ENCODE results near the gene DPYSL4.
"Not testable (repeated sequence)": the region's sequence is repeated elsewhere in the genome, so short reads cannot be mapped to it uniquely, and the experiment has no call there.

DPYSL4 gene

DNA sequence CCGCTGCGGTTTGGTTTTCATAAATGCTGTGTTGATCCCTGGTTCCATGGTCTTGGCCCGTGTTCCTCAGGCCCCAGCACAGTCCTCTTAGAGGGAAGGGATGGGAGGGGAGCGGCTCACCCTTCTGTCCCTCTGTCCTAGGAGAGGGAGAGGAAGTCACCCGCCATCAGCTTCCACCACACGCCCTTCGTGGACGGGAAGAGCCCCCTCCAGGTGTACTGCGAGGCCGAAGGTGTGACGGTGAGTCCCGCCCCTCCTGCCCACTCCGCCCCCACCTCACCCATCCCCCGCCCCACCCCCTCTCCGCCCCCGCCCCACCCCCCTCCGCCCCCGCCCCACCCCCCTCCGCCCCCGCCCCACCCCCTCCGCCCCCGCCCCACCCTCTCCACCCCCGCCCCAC lies 37.5 kb upstream of the DPYSL4 start:
- DNase-seq, result no peak

DNA sequence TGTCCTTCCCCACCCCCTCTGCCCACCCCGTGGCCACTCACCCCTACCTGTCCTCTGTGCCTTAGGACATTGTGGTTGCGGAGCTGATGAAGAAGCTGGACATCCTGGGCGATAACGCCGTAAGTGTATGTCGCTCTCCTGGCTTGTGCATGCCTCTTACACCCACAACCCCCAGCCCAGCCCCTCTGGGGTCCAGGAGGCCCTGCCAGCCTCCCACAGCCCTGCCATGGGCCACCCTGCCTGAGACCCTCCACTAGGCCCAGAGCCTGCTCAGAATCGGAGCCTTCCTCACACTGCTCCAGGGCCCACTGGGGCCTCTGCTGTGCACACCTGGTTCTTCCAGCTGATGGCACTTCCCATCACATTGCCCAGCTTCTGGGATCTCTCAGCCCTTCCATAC lies 36.8 kb upstream of the DPYSL4 start:
- DNase-seq, result no peak

DNA sequence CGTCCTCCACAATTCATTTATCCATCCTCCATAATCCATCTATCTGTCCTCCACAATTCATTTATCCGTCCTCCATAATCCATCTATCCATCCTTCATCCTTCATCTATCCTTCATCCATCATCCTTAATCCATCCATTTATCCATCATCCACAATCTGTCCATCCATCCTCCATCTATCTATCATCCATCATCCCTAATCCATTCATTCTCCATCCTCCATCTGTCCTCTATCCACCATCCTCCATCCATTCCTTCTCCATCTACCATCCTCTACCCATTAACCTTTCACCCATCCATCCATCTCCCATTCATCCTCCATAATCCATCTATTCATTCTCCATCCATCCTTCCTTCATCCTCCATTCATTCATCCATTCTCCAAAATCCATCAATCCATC lies 36.0 kb upstream of the DPYSL4 start:
- DNase-seq, result no peak

DNA sequence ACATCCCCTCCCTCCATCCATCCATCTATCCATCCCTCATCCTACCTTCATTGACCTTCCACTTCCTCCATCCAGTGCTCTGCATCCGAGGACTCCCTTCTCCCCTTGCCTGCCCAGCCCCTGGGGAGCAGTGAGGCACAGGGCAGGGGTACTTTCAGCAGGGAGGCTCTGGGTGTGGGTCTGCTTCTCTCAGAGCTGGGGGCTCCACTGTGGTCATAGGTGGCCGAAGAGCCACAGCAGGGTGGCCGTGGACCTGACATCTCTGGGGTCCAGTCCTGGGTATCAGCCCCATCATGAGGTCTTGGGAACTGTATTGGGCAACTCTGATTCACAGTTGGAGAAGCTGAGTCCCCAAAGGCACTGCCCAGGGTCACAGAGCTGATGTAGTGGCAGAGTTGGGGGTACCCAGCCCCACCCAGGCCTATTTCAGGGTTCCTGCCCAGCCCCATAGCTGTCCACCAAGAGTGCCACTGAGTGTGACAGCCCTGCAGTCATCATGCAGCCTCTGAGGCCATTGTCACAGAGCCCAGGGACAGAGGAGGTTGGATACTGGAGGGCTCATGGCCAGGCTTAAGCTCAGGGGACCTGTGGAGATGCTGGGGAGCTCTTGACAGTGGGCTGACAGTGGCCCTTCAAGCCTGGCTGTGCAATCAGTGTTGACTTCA lies 35.3 kb upstream of the DPYSL4 start:
- DNase-seq, result no peak

DNA sequence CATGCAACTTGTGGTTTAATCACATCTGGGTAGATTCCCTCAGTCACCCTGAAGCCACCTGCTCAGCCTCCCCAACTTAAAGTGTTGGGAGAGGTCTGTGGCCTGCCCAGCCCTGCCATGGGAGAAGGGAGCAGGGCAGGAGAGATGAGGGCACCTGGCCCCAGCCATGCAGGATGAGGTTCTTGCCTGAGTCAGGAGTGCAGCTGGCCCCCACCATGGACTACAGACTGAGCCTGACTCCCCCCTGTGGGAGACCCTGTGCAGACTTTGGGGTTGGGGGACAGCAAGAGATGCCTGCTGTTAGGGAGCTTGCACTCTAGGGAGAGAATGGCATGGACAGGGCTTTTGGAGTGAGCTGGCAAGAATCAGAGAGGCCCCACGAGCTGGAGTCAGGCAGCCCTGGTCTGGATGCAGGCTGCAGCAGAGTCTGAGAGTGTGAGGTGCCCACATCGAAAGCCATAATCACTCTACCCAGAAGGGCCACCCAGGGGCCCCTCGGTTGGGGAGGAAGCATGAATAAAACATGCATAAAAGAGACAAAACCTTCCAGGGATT lies 34.7 kb upstream of the DPYSL4 start:
- DNase-seq, result no peak

DNA sequence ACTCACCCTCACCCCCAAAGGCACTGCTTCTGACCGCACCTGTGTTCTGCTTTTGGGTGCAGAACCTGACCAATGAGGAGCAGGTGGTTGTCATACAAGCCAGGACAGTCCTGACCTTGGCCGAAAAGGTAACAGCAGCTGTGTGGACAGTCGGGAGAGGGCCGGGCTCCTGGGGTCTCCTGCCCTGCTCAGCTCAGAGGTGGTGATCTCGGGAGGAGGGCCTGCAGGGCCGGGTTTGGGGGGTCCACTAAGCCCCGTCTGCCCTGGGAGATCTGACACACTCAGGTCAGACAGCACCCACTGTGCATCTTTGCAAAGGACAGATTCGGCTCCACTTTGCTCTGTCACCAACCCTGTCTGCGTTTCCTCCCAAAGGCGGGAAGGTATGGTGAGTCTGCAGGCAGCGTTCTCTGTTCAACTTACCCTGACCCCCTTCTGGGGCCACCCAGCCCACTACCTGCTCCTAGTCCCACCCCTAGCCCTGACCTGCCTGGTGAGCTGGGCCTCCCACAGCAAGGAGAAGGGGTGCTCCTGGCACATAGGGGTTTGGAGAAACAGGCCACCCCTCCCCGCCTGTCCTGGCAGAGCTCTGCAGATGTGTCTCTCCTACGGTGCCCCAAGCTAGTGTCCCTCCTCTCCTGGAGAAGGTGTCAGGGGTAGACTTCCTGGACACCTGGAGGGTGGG lies 33.7 kb upstream of the DPYSL4 start:
- no peak for DNase-seq

DNA sequence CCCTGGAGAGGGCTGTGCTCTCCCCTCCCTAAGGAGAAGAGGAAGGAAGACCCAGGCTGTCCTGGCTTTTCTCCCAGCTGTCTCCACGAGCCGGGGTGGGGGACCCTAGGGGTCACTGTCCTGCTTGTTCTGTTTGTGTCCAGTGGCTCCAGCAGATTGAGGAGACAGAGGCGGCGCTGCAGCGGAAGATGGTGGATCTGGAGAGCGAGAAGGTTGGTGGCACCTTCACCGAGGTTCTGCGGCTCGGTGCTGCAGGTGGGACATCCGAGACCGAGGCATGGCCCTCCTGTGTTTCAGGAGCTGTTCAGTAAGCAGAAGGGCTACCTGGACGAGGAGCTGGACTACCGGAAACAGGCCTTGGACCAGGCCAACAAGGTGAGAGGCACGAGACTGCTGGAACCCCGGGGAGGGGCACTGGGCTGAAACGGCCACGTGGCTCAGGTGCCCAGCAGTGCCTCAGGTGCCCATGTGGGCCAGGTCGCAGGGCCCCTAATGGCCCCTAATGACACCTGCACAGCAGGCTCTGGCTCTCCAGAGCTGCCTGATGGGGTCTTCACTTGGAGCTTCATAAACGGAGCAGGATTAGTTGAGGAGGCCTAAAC lies 33.0 kb upstream of the DPYSL4 start:
- DNase-seq, result no peak

DNA sequence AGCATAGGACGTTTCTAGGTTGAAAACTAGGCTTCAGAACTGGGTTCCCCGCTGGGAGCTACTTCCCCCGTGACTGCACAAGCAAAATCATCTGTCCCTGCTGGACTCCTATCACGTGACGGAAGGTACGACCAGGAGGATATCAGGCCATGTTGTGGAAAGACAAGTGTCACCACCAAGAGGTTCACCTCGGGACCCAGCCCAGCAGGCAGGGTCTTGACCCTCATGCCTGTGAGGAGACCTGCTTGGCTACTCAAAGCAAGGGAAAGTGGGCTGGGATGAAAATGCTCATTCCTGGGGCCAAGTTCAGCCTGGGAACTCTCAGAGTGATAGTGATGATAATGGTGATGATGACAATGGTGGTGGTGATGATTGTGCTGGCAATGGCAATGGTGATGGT lies 32.3 kb upstream of the DPYSL4 start:
- DNase-seq, result no peak

DNA sequence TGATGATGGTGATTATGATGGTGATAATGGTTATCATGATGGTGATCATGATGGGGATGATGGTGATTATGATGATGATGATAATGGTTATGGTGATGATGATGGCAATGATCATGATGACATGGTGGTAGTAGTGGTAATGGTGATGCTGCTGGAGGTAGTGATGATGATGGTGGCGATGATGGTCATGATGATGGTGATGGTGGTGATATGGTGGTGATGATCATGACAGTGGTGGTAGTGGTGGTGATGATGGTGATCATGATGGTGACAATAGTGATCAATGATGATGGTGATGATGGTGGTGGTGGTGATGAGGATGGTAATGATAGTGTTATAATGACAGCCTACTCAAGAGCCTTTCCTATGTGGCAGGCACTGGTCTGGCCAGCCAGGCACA lies 31.8 kb upstream of the DPYSL4 start:
- no peak for DNase-seq

DNA sequence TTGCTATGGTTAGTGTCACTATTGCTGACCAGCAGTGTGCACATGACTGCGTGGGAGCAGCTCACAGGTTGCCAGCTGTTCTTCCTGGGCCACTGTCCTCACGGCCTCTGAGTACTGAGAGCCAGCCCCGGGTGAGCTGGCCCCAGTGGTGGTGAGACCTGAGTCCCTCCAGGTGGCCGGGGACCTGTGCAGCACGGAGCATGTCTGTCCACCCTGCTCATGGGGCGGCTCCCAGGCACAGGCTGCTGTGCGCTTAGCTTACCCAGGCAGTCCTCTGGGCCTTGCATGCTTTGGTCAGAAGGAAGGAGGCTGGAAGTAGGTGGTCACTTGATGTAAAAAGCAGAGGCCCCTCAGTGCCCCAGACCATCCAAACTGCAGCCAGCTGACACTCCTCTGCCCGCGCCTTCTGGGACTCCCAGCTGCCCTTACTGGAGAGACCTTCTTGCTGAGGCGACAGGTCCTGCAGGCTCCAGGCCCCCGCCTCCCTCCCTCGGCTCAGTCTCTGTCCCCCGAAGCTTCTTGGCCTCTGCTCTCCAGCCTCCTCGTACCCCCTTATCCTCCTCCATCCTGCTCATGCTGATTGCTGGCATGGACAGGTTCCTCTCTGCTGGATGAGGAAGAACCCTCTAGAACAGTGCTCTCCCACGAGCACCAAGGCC lies 30.9 kb upstream of the DPYSL4 start:
- DNase-seq, result no peak

DNA sequence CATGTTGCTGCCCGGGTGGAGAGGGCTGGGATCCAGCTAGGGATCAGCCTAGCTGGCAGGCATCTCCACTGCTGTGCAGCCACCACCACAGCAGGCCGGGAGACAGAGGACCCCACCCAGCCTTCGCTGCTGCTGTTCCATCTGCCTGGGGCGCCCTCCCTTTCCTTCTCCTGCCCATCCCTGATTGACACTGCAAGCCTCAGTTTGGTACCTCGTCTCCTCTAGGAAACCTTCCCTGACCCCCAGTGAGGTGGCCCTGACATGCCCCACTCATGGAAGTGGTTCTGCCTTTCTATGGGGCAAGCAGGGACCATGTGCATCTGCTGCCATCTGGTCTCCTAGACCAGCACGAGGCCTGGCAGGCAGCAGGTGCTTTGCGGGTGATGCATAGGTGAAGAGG lies 30.4 kb upstream of the DPYSL4 start:
- DNase-seq, result no peak

DNA sequence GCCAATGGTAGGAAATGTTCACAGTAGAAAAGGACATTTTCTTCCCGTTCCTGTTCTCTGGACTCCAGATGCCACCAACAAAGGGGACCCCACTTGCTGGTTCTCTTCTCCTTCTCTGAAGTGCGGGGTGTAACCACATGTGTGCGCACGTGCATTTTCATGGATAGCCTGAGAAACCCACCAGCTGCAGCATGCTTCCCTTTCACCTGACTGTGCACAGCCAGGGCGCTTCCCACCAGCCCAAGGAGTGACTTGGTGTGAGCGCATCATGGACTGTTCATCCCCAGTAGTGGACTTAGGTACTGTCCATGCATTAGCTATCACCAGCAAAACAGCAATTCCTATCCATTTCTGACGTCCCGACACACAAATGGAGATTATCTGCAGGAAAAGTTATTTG lies 29.6 kb upstream of the DPYSL4 start:
- DNase-seq, result no peak

DNA sequence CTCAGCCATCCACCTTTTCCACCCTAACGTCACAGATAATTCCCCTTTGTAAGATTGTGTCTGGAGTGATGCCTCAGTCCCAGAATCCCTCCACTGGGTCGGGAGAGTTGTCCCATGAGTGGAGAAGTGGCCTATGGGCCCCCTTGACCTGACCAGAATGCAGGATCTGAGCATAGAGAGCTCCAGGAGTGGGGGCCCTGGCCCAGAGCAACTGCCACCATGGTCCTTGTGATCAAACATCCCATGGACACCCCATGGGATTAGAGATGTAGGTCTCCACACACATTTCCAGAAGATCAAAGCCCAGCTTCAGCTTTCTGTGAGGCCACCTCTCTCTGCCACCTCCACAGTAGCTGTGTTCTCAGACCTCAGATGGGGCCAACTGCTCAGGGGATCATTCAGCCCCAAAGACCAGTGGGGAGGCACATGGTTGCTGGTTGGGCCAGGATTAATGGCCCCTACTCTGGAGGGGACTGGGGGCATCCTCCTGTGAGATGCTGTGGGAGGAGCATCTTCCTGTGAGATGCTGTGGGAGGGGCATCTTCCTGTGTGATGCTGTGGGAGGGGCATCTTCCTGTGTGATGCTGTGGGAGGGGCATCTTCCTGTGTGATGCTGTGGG lies 28.5 kb upstream of the DPYSL4 start:
- no peak for DNase-seq

DNA sequence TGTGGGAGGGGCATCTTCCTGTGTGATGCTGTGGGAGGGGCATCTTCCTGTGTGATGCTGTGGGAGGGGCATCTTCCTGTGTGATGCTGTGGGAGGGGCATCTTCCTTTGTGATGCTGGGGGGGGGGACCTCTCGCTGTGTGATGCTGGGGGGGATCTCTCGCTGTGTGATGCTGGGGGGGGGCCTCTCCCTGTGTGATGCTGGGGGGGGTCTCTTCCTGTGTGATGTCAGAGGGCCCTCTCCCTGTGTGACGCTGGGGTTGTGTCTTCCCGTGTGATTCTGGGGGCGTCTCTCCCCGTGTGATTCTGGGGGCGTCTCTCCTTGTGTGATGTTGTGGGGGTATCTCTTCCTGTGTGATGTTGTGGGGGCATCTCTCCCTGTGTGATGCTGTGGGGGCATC lies 27.9 kb upstream of the DPYSL4 start:
- DNase-seq, result no peak

DNA sequence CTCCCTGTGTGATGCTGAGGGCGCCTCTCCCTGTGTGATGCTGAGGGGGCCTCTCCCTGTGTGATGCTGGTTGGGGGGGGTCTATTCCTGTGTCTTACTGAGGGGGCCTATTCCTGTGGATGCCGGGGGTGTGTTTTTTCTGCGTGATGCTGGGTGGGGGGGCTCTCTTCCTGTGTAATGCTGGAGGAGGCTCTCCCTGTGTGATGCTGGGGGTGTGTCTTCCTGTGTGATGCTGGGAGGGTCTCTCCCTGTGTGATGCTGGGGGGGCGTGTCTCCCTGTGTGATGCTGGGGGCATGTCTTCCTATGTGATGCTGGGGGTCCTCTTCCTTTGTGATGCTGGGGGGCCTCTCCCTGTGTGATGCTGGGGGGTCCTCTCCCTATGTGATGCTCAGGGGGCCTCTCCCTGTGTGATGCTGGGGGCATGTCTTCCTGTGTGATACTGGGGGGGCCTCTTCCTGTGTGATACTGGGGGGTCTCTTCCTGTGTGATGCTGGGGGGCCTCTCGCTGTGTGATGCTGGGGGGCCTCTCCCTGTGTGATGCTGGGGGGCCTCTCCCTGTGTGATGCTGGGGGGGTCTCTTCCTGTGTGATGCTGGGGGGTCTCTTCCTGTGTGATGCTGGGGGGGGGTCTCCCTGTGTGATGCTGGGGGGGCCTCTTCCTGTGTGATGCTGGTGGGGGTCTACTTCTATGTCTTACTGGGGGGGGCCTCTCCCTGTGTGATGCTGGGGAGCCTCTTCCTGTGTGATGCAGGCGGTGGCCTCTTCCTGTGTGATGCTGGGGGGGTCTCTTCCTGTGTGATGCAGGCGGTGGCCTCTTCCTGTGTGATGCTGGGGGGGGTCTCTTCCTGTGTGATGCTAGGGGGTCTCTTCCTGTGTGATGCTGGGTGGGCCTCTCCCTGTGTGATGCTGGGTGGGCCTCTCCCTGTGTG lies 27.2 kb upstream of the DPYSL4 start:
- not testable (repeated sequence) for DNase-seq

DNA sequence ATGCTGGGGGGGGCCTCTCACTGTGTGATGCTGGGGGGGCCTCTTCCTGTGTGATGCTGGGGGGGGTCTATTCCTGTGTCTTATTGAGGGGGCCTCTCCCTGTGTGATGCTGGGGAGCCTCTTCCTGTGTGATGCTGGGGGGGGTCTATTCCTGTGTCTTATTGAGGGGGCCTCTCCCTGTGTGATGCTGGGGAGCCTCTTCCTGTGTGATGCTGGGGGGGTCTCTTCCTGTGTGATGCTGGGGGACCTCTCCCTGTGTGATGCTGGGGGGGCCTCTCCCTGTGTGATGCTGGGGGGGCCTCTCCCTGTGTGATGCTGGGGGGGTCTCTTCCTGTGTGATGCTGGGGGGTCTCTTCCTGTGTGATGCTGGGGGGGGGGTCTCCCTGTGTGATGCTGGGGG lies 26.5 kb upstream of the DPYSL4 start:
- DNase-seq, result not testable (repeated sequence)

DNA sequence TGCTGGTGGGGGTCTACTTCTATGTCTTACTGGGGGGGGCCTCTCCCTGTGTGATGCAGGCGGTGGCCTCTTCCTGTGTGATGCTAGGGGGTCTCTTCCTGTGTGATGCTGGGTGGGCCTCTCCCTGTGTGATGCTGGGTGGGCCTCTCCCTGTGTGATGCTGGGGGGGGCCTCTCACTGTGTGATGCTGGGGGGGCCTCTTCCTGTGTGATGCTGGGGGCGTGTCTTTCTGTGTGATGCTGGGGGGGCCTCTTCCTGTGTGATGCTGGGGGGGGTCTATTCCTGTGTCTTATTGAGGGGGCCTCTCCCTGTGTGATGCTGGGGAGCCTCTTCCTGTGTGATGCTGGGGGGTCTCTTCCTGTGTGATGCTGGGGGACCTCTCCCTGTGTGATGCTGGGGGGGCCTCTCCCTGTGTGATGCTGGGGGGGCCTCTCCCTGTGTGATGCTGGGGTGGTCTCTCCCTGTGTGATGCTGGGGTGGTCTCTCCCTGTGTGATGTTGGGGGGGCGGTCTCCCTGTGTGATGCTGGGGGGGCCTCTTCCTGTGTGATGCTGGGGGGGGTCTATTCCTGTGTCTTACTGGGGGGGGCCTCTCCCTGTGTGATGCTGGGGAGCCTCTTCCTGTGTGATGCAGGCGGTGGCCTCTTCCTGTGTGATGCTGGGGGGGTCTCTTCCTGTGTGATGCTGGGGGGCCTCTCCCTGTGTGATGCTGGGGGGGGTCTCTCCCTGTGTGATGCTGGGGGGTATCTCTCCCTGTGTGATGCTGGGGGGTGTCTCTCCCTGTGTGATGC lies 25.7 kb upstream of the DPYSL4 start:
- not testable (repeated sequence) for DNase-seq

DNA sequence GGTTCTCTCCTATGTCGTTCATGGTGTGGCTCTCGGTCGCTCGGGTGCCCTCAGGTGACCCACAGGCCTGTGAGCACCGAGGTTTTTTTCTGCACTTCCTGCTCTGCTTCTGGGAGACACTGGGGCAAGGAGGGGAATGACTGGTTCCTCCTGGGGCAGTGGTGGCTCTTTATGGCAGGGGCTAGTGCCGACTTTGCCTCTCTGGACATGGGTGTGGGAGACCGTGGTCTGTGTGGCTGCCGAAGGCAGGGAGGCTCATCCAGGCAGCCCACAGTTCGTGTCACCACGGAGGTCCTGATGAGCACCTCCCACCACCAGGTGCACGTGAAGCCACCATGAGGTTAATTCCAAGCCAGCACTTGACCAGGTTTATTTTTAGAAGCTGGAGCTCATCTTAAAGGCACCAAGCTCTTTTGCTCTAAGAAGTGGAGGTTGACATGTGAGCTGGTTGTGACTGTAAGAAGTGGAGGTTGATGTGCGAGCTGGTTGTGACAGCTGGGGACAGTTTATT lies 24.7 kb upstream of the DPYSL4 start:
- no peak for DNase-seq

DNA sequence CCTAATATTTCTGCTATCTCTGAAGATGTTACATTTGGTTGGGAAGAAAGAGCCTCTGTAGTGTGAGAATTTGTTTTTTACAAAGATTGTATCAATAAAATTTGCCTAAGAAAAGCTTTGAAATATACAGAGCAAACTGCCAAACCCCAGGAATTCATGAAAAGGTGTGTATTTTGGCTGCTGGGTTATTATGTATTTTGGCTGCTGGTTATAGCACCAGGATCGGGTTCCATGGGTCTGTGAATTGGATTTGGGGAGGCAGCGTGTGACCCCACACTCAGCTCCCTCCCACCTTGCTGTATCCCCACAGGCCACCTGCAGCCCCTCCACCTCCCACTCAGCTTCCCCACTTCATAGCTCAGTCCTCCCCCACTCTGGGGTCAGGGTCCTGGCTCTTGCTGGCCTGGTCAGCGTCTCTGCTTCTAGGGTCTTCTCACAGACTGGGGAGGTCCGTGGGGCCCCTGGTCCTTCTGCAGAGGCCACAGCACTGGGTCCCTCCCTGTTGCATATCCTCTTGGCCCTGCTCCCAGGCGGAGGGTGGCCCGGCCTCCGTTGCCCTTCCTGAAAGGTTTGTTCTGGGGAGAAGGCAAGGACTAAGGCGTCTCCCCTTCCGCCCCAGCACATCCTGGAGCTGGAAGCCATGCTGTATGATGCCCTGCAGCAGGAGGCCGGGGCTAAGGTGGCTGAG lies 24.0 kb upstream of the DPYSL4 start:
- DNase-seq, result no peak
